ENCODE results near the gene MYL4.

DNA sequence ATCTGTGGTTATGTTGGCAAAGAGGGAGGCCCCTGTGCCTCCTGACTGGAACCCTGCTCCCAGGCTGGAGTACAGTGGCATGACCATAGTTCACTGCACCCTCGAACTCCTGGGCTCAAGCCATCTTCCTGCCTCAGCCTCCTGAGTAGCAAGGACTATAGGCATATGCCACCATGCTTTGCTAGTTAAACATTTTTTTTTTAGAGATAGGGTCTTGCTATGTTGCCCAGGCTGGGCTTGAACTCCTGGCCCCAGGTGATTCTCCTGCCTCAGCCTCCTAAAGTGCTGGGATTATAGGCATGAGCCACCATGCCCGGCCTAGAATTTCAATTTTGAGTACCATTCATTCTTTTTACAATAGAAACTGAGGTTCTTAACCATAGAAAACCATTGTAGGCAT, 23.3 kb downstream of the MYL4 start:
- TF ChIP-seq, protein P1, sequence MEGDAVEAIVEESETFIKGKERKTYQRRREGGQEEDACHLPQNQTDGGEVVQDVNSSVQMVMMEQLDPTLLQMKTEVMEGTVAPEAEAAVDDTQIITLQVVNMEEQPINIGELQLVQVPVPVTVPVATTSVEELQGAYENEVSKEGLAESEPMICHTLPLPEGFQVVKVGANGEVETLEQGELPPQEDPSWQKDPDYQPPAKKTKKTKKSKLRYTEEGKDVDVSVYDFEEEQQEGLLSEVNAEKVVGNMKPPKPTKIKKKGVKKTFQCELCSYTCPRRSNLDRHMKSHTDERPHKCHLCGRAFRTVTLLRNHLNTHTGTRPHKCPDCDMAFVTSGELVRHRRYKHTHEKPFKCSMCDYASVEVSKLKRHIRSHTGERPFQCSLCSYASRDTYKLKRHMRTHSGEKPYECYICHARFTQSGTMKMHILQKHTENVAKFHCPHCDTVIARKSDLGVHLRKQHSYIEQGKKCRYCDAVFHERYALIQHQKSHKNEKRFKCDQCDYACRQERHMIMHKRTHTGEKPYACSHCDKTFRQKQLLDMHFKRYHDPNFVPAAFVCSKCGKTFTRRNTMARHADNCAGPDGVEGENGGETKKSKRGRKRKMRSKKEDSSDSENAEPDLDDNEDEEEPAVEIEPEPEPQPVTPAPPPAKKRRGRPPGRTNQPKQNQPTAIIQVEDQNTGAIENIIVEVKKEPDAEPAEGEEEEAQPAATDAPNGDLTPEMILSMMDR (IDR thresholded peaks at IDR 0.05) = no peak
- no peak for TF ChIP-seq POLR2A (IDR thresholded peaks at IDR 0.05)

Measured in uterus (tissue), 2 donors.